SK-N-SH (cell line): Measurements from ENCODE around the gene SLC24A3. TPM values are rescaled to one million over a fixed set of nuclear protein-coding genes. Genes with fewer than 3 reads are reported as not detected.

Source experiments
- CTCF ChIA-PET: fragments of 300-600, 350-600 bp; formaldehyde crosslinking; extraction: SDS; loops from one replicate; lab custom pipeline; 2021; lab: Yijun Ruan, JAX
- POLR2A ChIA-PET: fragments of 350-600 bp; sonication (Branson Sonifier 250); formaldehyde crosslinking; extraction: SDS; loops from one replicate; lab custom pipeline; 2020; ENCODE audit warnings: antibody characterized with exemption, inconsistent platforms; lab: Yijun Ruan, JAX
- DNase-seq: peaks from one replicate; pipeline ENCODE4 v3.0.0; 2012
- H2AFZ ChIP-seq: fragments of 200-600 bp; sonication (generic); 2 replicates; pipeline ENCODE4 v1.8.1; 2016; ENCODE audit warnings: antibody characterized with exemption, mild to moderate bottlenecking, low read depth
- H3F3A ChIP-seq: fragments of 200-600 bp; sonication (generic); replicated peaks from 2 replicates; pipeline ENCODE3; 2016; ENCODE audit warnings: antibody characterized with exemption, mild to moderate bottlenecking; ENCODE audit not compliant: insufficient read depth
- H3K27ac ChIP-seq, 2 experiments: fragments of 200-500 bp in 1 of 2; fragments of 200-600 bp in 1 of 2; sonication (Bioruptor generic) in 1 of 2; sonication (generic), shearing (Covaris generic) in 1 of 2; 2 replicates each; pipeline versions ENCODE4 v1.5.1 to v1.6.1; 2014 to 2016; ENCODE audit warnings: low read depth in 2 of 2, inconsistent platforms in 1 of 2, low read length in 1 of 2, mild to moderate bottlenecking in 1 of 2, mixed read lengths in 1 of 2
- H3K27me3 ChIP-seq: fragments of 200-600 bp; sonication (generic), shearing (Covaris generic); 2 replicates; pipeline ENCODE4 v1.6.1; 2016; ENCODE audit warnings: mixed run types; ENCODE audit not compliant: insufficient read depth
- H3K36me3 ChIP-seq, 2 experiments: fragments of 200-500 bp in 1 of 2; fragments of 200-600 bp in 1 of 2; sonication (Bioruptor generic) in 1 of 2; sonication (generic) in 1 of 2; replicated peaks in 1 of 2; 2 replicates each; pipeline versions ENCODE3 to v1.5.1; 2014 to 2016; ENCODE audit warnings: low read length in 1 of 2, mild to moderate bottlenecking in 1 of 2; ENCODE audit not compliant: insufficient read depth in 2 of 2, control insufficient read depth in 1 of 2
- H3K4me1 ChIP-seq, 2 experiments: fragments of 200-500 bp in 1 of 2; fragments of 200-600 bp in 1 of 2; sonication (Bioruptor generic) in 1 of 2; sonication (generic), shearing (Covaris generic) in 1 of 2; 2 replicates each; pipeline versions ENCODE4 v1.5.1 to v1.6.1; 2014 to 2016; ENCODE audit warnings: low read depth in 1 of 2, low read length in 1 of 2, mixed run types in 1 of 2; ENCODE audit not compliant: insufficient read depth in 2 of 2, control insufficient read depth in 1 of 2
- H3K4me2 ChIP-seq: fragments of 200-600 bp; sonication (generic), shearing (Covaris generic); 2 replicates; pipeline ENCODE4 v1.6.1; 2017; ENCODE audit warnings: mixed run types
- H3K4me3 ChIP-seq, 2 experiments: fragments of 200-500 bp in 1 of 2; fragments of 200-600 bp in 1 of 2; sonication (Bioruptor generic) in 1 of 2; sonication (generic), shearing (Covaris generic) in 1 of 2; 2 replicates each; pipeline versions ENCODE4 v1.5.1 to v1.8.1; 2014 to 2016; ENCODE audit warnings: low read depth in 2 of 2, inconsistent platforms in 1 of 2, low read length in 1 of 2, mild to moderate bottlenecking in 1 of 2, mixed read lengths in 1 of 2, moderate library complexity in 1 of 2
- H3K79me2 ChIP-seq: fragments of 200-600 bp; sonication (generic); 2 replicates; pipeline ENCODE4 v1.8.1; 2017; ENCODE audit warnings: mild to moderate bottlenecking; ENCODE audit not compliant: insufficient read depth
- H3K9ac ChIP-seq: fragments of 200-600 bp; sonication (generic); 2 replicates; pipeline ENCODE4 v1.6.1; 2017; ENCODE audit warnings: mixed run types
- H3K9me2 ChIP-seq: fragments of 200-600 bp; sonication (generic); 2 replicates; pipeline ENCODE4 v1.6.1; 2017; ENCODE audit warnings: mixed run types
- H3K9me3 ChIP-seq: fragments of 200-600 bp; sonication (generic); 2 replicates; pipeline ENCODE4 v1.6.1; 2017; ENCODE audit warnings: mixed run types, mild to moderate bottlenecking, moderate library complexity
- H4K20me1 ChIP-seq: fragments of 200-600 bp; sonication (generic); 2 replicates; pipeline ENCODE4 v1.6.1; 2017; ENCODE audit warnings: mild to moderate bottlenecking, mixed run types; ENCODE audit not compliant: insufficient read depth
- CTCF ChIP-seq: fragments of 200-600 bp; sonication (generic); IDR thresholded peaks from 2 replicates; pipeline ENCODE4 v1.6.1; 2017; ENCODE audit warnings: antibody characterized with exemption, mild to moderate bottlenecking, moderate library complexity
- FOSL2 ChIP-seq: IDR thresholded peaks from 2 replicates; pipeline ENCODE4 v1.4.0; 2012; ENCODE audit warnings: low read depth, mild to moderate bottlenecking, moderate library complexity, borderline replicate concordance
- FOXM1 ChIP-seq: IDR thresholded peaks from 2 replicates; pipeline ENCODE4 v1.4.0; 2012; ENCODE audit warnings: low read depth, mild to moderate bottlenecking
- MEF2A ChIP-seq: IDR thresholded peaks from 2 replicates; pipeline ENCODE4 v1.4.0; 2012; ENCODE audit warnings: low read depth, borderline replicate concordance
- NFIC ChIP-seq: IDR thresholded peaks from 2 replicates; pipeline ENCODE4 v1.4.0; 2012; ENCODE audit warnings: borderline replicate concordance
- RAD21 ChIP-seq: IDR thresholded peaks from 2 replicates; pipeline ENCODE4 v1.6.1; 2012; ENCODE audit warnings: mild to moderate bottlenecking, low read length
- RCOR1 ChIP-seq: fragments of 150-350 bp; IDR thresholded peaks from 2 replicates; pipeline ENCODE4 v1.6.1; 2017; ENCODE audit warnings: antibody characterized with exemption, low read length
- RFX5 ChIP-seq: IDR thresholded peaks from 2 replicates; pipeline ENCODE4 v1.6.1; 2012; ENCODE audit warnings: mild to moderate bottlenecking, improper control_type of control experiment, low read length
- RXRA ChIP-seq: IDR thresholded peaks from 2 replicates; pipeline ENCODE4 v1.4.0; 2012; ENCODE audit warnings: low read depth, mild to moderate bottlenecking, borderline replicate concordance
- SMC3 ChIP-seq: IDR thresholded peaks from 2 replicates; pipeline ENCODE4 v1.6.1; 2012; ENCODE audit warnings: low read depth, low read length, improper control_type of control experiment
- TCF12 ChIP-seq: IDR thresholded peaks from 2 replicates; pipeline ENCODE4 v1.4.0; 2012
- USF1 ChIP-seq: IDR thresholded peaks from 2 replicates; pipeline ENCODE4 v1.4.0; 2012; ENCODE audit warnings: low read depth, borderline replicate concordance
- USF2 ChIP-seq: fragments of 150-350 bp; IDR thresholded peaks from 2 replicates; pipeline ENCODE4 v1.6.1; 2017; ENCODE audit warnings: antibody characterized with exemption, low read length, low read depth, borderline replicate concordance
- WGBS: methylation state at CpG from one replicate; pipeline ENCODE4 v1.1.6; 2017; ENCODE audit warnings: low lambda C conversion rate; 5-methylcytosine and 5-hydroxymethylcytosine counted together
- polyA plus RNA-seq, 3 experiments: library from polyadenylated mRNA; depleted of rRNA; stranded (reverse); fragments of >200 nt; gene quantifications; 2 replicates each; pipeline ENCODE4 v1.2.3, GENCODE V29; 2012

SLC24A3 gene
- polyA plus RNA-seq, 1 of the 3 experiments (the other 2 are of a cell fraction) = not detected

- no peak overlapping the region for H3K4me2 ChIP-seq
- H4K20me1 ChIP-seq = no peaks in the 10 kb centered on the region
- POLR2A ChIA-PET = no interaction called here
- H3F3A ChIP-seq = no peaks in the 10 kb centered on the region
- CTCF ChIA-PET = interaction anchor here (0.6 to 5.4 kb wide), 20 partner anchors 9 to 571 kb away, joined by 3 to 56 read pairs (median 4); no protein-coding TSS in a partner anchor
- no peaks in the 10 kb centered on the region; a peak in 1 of 4 replicates for H3K4me1 ChIP-seq
- H3K9ac ChIP-seq = no peak overlapping the region
- H3K79me2 ChIP-seq = no peaks in the 10 kb centered on the region
- peaks cover 29% of the 10 kb centered on the region for H3K27me3 ChIP-seq
- no peaks in the 10 kb centered on the region for H3K36me3 ChIP-seq
- no peak overlapping the region for H2AFZ ChIP-seq
- TF ChIP-seq TCF12 (peak; percentile 49; the same call in 1 of the 2 replicates), RCOR1 (no peak), RAD21 (peak; percentile 64), FOXM1 (no peak), CTCF (peak; percentile 92), RFX5 (no peak), MEF2A (no peak), SMC3 (peak; percentile 74)
- TF ChIP-seq, all 33 proteins: peak for 4
- WGBS = 11% methylated on average over 7 of the region's 8 CpGs
- no peaks in the 10 kb centered on the region for H3K9me3 ChIP-seq
- no peaks in the 10 kb centered on the region for H3K9me2 ChIP-seq
- DNase-seq = peak; percentile 69
- H3K4me3 ChIP-seq = no peak overlapping the region; a peak in 1 of 4 replicates
- no peak overlapping the region for H3K27ac ChIP-seq
Measured at GRCh38 chr20:19205981-19206396, 6.5 kb upstream of the SLC24A3 start.

GRCh38 chr20:19207541-19207940 is 4.9 kb upstream of the SLC24A3 start:
- Histone ChIP-seq H2AFZ (no peak overlapping the region), H3K9me3 (no peaks in the 10 kb centered on the region), H3K9me2 (no peaks in the 10 kb centered on the region), H3K27me3 (peaks cover 39% of the 10 kb centered on the region), H3K4me1 (no peaks in the 10 kb centered on the region; a peak in 1 of 4 replicates), H3K36me3 (no peaks in the 10 kb centered on the region), H3K4me2 (no peak overlapping the region), H3K9ac (no peak overlapping the region), H3K27ac (no peak overlapping the region), H3K79me2 (no peaks in the 10 kb centered on the region), H3K4me3 (no peak overlapping the region), H3F3A (no peaks in the 10 kb centered on the region), H4K20me1 (no peaks in the 10 kb centered on the region)
- ChIA-PET CTCF (interaction anchor here (0.9 to 5.4 kb wide), 7 partner anchors 11 to 454 kb away, joined by 3 to 56 read pairs (median 5); no protein-coding TSS in a partner anchor), POLR2A (no interaction called here)
- no peak for DNase-seq
- TF ChIP-seq USF2 = no peak
- TF ChIP-seq NFIC = no peak
- TF ChIP-seq RXRA = no peak
- no peak for TF ChIP-seq USF1
- no peak for TF ChIP-seq FOSL2
- 0% methylated on average over 1 of the region's 1 CpG for WGBS
